Glomerular visceral epithelial cell (primary cell): Measurements from ENCODE around the gene WDR7.
A peak's percentile ranks its signal among the peaks of the same experiment; 100 is the strongest.

Experiments used
- DNase-seq: peaks from one replicate; pipeline ENCODE4 v3.0.0-alpha.2; 2016; ENCODE audit errors: extremely low spot score

Gene WDR7

DNA sequence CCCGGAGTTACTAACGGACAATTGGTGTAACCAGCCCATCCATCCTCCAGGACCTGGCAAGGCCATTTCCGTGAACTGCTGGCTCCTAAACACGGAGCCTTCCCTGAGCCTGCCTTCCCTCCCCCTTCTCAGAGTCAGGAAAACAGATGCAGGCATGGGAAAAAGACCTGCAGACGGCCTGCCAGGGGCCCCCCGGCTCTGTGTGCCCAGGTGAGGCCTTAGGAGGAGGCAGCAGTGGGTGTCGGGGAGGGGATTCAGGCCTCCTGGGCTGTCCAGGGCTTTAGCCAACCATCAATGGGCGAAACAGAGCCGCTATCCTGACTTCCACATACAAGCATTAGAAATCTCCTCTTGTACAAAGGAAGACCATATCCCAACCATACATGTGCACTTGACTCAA, 427.5 kb downstream of the WDR7 start:
- DNase-seq = no peak

GRCh38 chr18:57080479-57080878, 429.3 kb downstream of the WDR7 start:
- no peak for DNase-seq

DNA sequence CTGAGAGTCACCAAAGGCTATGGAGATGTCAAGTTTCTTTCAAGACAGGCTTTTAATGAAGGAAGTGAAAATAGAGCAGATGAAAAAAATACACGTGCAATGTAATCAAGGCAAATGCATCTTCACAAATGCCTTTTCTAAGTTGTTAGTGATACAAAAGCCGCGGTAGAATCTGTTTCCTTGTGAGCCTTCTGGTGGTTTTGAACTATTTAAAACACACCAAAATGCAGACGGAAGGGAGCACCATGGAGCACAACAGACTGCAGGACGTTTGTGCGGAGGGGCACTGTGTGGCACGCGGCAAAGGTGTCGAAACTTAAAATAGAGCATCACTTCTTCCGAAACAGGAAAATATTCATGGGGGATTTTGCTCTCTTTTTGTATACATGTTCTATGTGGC, 430.7 kb downstream of the WDR7 start:
- DNase-seq = no peak

DNA sequence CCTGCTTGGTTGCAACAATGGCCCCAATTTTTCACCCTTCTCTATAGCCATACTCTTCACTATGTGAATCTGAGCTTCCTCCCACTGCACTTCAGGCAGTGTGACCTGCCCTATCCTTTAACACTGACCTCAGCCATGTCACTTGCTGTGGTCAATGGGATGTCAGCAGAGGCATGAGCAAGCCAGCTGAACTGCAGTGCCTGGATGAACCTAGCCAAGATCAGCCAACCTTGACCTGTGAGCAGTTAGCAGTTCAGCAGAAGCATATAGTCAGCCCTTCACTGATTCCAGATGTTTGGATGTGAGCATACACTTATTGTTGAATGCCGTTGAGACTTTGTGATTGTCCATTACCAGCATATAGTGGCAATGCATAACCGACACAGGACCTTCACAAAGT, 432.3 kb downstream of the WDR7 start:
- peak; percentile 52 for DNase-seq

- no peak for DNase-seq
These were observed 433.4 kb downstream of the WDR7 start for GRCh38 chr18:57084331-57085271.

DNA sequence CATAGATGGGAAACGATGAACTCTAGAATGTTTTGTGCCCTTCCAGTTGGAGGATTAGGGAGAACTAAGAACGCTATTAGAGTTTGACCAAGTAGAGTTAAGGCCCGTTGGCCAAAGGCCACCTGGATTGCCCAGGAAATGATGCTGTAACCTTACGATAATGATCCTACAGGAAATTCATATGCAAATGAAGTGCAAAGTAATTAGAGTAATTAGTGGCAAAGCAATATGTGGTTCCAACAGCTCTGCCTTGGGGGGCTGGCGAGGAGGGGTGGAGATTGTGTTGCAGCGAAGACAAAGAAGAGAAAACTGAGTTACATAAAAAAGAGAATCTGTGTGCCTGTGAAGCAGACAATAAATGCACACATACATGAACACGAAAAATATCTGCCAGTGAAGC, 434.2 kb downstream of the WDR7 start:
- DNase-seq = no peak

DNA sequence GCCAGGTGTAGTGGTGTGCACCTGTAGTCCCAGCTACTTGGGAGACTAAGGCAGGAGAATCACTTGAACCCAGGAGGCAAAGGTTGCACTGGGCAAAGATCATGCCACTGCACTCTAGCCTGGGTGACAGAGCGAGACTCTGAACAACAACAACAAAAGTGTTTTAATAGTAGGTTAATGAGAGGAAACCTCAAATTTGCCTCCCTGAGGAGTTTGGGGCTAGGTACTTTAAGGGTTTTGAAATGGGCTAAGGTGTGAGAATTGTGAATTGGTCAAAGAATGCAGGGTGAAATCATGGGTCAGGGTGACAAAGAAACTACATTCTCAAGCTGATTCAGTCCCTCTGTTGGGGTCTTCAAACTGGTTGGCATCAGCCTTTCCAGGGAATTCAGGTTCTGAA, 435.0 kb downstream of the WDR7 start:
- DNase-seq = no peak
